Gastroesophageal sphincter (tissue), 4 donors: ENCODE results near the gene ATXN2L. TPM values are rescaled to one million over a fixed set of nuclear protein-coding genes. Genes with fewer than 3 reads are reported as not detected.
A peak's percentile ranks its signal among the peaks of the same experiment; 100 is the strongest.

Source experiments
- ATAC-seq: fragments of 150-250 bp; one replicate; pipeline ENCODE4 v1.9.1; 2016; ENCODE audit warnings: mild to moderate bottlenecking, moderate library complexity
- H3K27ac ChIP-seq, 4 donors: fragments of 200-600 bp; sonication (generic) in 3 of 4; 1 replicate in 3 of 4; 2 replicates in 1 of 4; pipeline ENCODE4 v1.5.1; 2016 to 2019
- H3K27me3 ChIP-seq: fragments of 200-600 bp; sonication (generic); one replicate; pipeline ENCODE4 v1.5.1; 2019
- H3K36me3 ChIP-seq, 2 donors: fragments of 200-600 bp; sonication (generic); one replicate each; pipeline ENCODE4 v1.5.1; 2019; ENCODE audit warnings: control low read depth in 1 of 2
- H3K4me1 ChIP-seq, 3 donors: fragments of 200-600 bp; sonication (generic); 1 replicate in 2 of 3; 2 replicates in 1 of 3; pipeline ENCODE4 v1.5.1; 2016 to 2019; ENCODE audit warnings: control low read depth in 2 of 3
- H3K4me3 ChIP-seq, 2 donors: fragments of 200-600 bp; sonication (generic); one replicate each; pipeline ENCODE4 v1.5.1; 2019; ENCODE audit warnings: mild to moderate bottlenecking in 1 of 2, moderate library complexity in 1 of 2
- H3K9me3 ChIP-seq, 3 donors: fragments of 200-600 bp; sonication (generic); one replicate each; pipeline ENCODE4 v1.5.1; 2017 to 2019; ENCODE audit warnings: control low read depth in 2 of 3
- CTCF ChIP-seq, 4 experiments: fragments of 200-600 bp in 2 of 4; fragments of 450-650 bp in 2 of 4; sonication (generic) in 1 of 4; IDR thresholded peaks; one replicate each; pipeline ENCODE4 v1.5.1; 2017 to 2019; ENCODE audit warnings: antibody characterized with exemption in 4 of 4, mild to moderate bottlenecking in 2 of 4, moderate library complexity in 2 of 4
- EP300 ChIP-seq: sonication (generic); formaldehyde crosslinking; IDR thresholded peaks from one replicate; pipeline ENCODE4 v1.6.1; 2017; ENCODE audit warnings: antibody characterized with exemption, mild to moderate bottlenecking
- POLR2A ChIP-seq, 2 donors: fragments of 450-650 bp; IDR thresholded peaks; one replicate each; pipeline ENCODE4 v1.6.1; 2017; ENCODE audit warnings: antibody characterized with exemption in 2 of 2, mild to moderate bottlenecking in 2 of 2, moderate library complexity in 1 of 2
- POLR2AphosphoS5 ChIP-seq: sonication (generic); formaldehyde crosslinking; IDR thresholded peaks from one replicate; pipeline ENCODE4 v1.6.1; 2017; ENCODE audit warnings: antibody characterized with exemption
- WGBS, 2 donors: methylation state at CpG; one replicate each; pipeline ENCODE4 v1.1.5; 2018; ENCODE audit warnings: low coverage in 1 of 2; 5-methylcytosine and 5-hydroxymethylcytosine counted together
- total RNA-seq, 4 donors: library from RNA; depleted of rRNA; stranded (reverse); fragments of >200 nt; gene quantifications; one replicate each; pipeline ENCODE4 v1.1.0, GENCODE V29; 2016

Gene ATXN2L
- total RNA-seq, 4 donors from 2014 or later, result 44.4 to 65.1 (median 56.9) TPM

GRCh38 chr16:28873543-28874201 is 50.9 kb downstream of the ATXN2L start:
- 49 to 71% methylated on average over 1 to 2 of the region's 18 CpGs for WGBS, 2 donors

GRCh38 chr16:28874406-28874805 is 51.6 kb downstream of the ATXN2L start:
- Histone ChIP-seq H3K4me1 (peaks cover 0 to 6% (median 5%) of the 10 kb centered on the region in 3 donors), H3K27ac (no peak overlapping the region), H3K4me3 (no peak overlapping the region), H3K27me3 (no peaks in the 10 kb centered on the region), H3K36me3 (peaks cover 0 to 54% of the 10 kb centered on the region in 2 donors), H3K9me3 (no peaks in the 10 kb centered on the region)
- no peak for ATAC-seq
- WGBS, 2 donors, result 20% methylated on average over 1 of the region's 6 CpGs; no CpG with 5 or more reads in 1 of the 2 donors
- no peak for TF ChIP-seq EP300
- no peak for TF ChIP-seq POLR2A (IDR thresholded peaks at IDR 0.05)
- no peak for TF ChIP-seq POLR2AphosphoS5
- no peak for TF ChIP-seq CTCF (IDR thresholded peaks at IDR 0.05)

More at GRCh38 chr16:28873543-28874201, 50.9 kb downstream of the ATXN2L start:
- H3K27ac ChIP-seq, result no peak overlapping the region
- H3K27me3 ChIP-seq, result no peaks in the 10 kb centered on the region
- no peak overlapping the region for H3K4me3 ChIP-seq
- TF ChIP-seq POLR2AphosphoS5, result no peak
- no peak for TF ChIP-seq POLR2A (IDR thresholded peaks at IDR 0.05)
- peak in 3 of 4 experiments; percentile 48 to 72 (median 52) for TF ChIP-seq CTCF (IDR thresholded peaks at IDR 0.05)
- no peak for ATAC-seq
- no peaks in the 10 kb centered on the region for H3K9me3 ChIP-seq
- no peaks in the 10 kb centered on the region for H3K4me1 ChIP-seq
- H3K36me3 ChIP-seq, result peaks cover 0 to 62% of the 10 kb centered on the region in 2 donors

- Histone ChIP-seq H3K9me3 (no peaks in the 10 kb centered on the region), H3K36me3 (peaks cover 0 to 45% of the 10 kb centered on the region in 2 donors), H3K27me3 (peaks cover 5% of the 10 kb centered on the region), H3K4me1 (peaks cover 0 to 15% (median 10%) of the 10 kb centered on the region in 3 donors), H3K27ac (no peak overlapping the region), H3K4me3 (no peak overlapping the region)
- 32 to 63% methylated on average over 3 to 5 of the region's 13 CpGs for WGBS, 2 donors
- no peak for ATAC-seq
- TF ChIP-seq CTCF (IDR thresholded peaks at IDR 0.05) (no peak), POLR2AphosphoS5 (no peak), POLR2A (IDR thresholded peaks at IDR 0.05) (no peak), EP300 (no peak)
These were observed 52.6 kb downstream of the ATXN2L start for GRCh38 chr16:28875134-28876018.

- Histone ChIP-seq H3K27ac (no peak overlapping the region), H3K27me3 (peaks cover 13% of the 10 kb centered on the region)
These were observed 53.3 kb downstream of the ATXN2L start for GRCh38 chr16:28876019-28876659.

More at GRCh38 chr16:28876019-28876659, 53.3 kb downstream of the ATXN2L start:
- Histone ChIP-seq H3K4me1 (peaks cover 0 to 18% (median 12%) of the 10 kb centered on the region in 3 donors), H3K4me3 (no peak overlapping the region), H3K9me3 (no peaks in the 10 kb centered on the region), H3K36me3 (peaks cover 0 to 37% of the 10 kb centered on the region in 2 donors)
- no peak for ATAC-seq
- TF ChIP-seq CTCF (IDR thresholded peaks at IDR 0.05) (no peak), POLR2A (IDR thresholded peaks at IDR 0.05) (no peak), POLR2AphosphoS5 (no peak), EP300 (no peak)
- WGBS, 2 donors, result 64% methylated on average over 3 of the region's 17 CpGs; no CpG with 5 or more reads in 1 of the 2 donors
